GM19238 (cell line): ENCODE results near the gene TMEM72.
"Not testable (repeated sequence)": the region's sequence is repeated elsewhere in the genome, so short reads cannot be mapped to it uniquely, and the experiment has no call there.

Source experiments
- DNase-seq: peaks from one replicate; pipeline ENCODE4 v3.0.0; 2011; ENCODE audit warnings: low spot score; ENCODE audit not compliant: insufficient read length

The TMEM72 gene

GRCh38 chr10:44911081-44911540, at the start of gene TMEM72:
Gene TMEM72, plus strand, starts transcription at chr10:44911337. Its CDS starts 176 bp downstream, at chr10:44911513.
- no peak for DNase-seq

GRCh38 chr10:44862006-44862751, 49.0 kb upstream of the TMEM72 start:
- no peak for DNase-seq

- DNase-seq, result no peak
These were observed 48.2 kb upstream of the TMEM72 start for GRCh38 chr10:44862924-44863323.

GRCh38 chr10:44863344-44864047, 47.6 kb upstream of the TMEM72 start:
- DNase-seq, result no peak

- DNase-seq, result no peak
These were observed 47.1 kb upstream of the TMEM72 start for GRCh38 chr10:44864051-44864450.

- DNase-seq, result peak; percentile 76
These were observed 46.4 kb upstream of the TMEM72 start for GRCh38 chr10:44864637-44865288.

GRCh38 chr10:44865289-44865671, 45.9 kb upstream of the TMEM72 start:
- DNase-seq, result no peak

- DNase-seq, result not testable (repeated sequence)
These were observed 44.8 kb upstream of the TMEM72 start for GRCh38 chr10:44866367-44866766.

GRCh38 chr10:44870031-44870430, 41.1 kb upstream of the TMEM72 start:
- DNase-seq, result no peak

GRCh38 chr10:44873160-44873559, 38.0 kb upstream of the TMEM72 start:
- DNase-seq, result no peak

GRCh38 chr10:44874166-44874565, 37.0 kb upstream of the TMEM72 start:
- no peak for DNase-seq

- peak; percentile 59 for DNase-seq
These were observed 32.2 kb upstream of the TMEM72 start for GRCh38 chr10:44878706-44879530.

GRCh38 chr10:44879531-44879899, 31.6 kb upstream of the TMEM72 start:
- no peak for DNase-seq

GRCh38 chr10:44880090-44880715, 30.9 kb upstream of the TMEM72 start:
- DNase-seq, result no peak

- DNase-seq, result no peak
These were observed 29.5 kb upstream of the TMEM72 start for GRCh38 chr10:44881649-44882048.

GRCh38 chr10:44882166-44882720, 28.9 kb upstream of the TMEM72 start:
- no peak for DNase-seq

- no peak for DNase-seq
These were observed 27.4 kb upstream of the TMEM72 start for GRCh38 chr10:44883593-44884331.

GRCh38 chr10:44885710-44886109, 25.4 kb upstream of the TMEM72 start:
- no peak for DNase-seq

GRCh38 chr10:44886966-44887365, 24.2 kb upstream of the TMEM72 start:
- no peak for DNase-seq

GRCh38 chr10:44888886-44889285, 22.3 kb upstream of the TMEM72 start:
- DNase-seq, result no peak
